Liver (tissue), 9 donors: ENCODE data around the gene UCHL3. TPM values are rescaled to one million over a fixed set of nuclear protein-coding genes. Genes with fewer than 3 reads are reported as not detected.

ENCODE experiments used
- DNase-seq: peaks from one replicate; pipeline ENCODE4 v3.0.0-alpha.2; 2017; ENCODE audit warnings: low spot score
- H3K27ac ChIP-seq, 2 donors: one replicate each; pipeline ENCODE4 v1.7.0; 2013; ENCODE audit warnings: inconsistent platforms in 2 of 2, low read length in 2 of 2, control low read depth in 1 of 2, low read depth in 1 of 2, mild to moderate bottlenecking in 1 of 2
- H3K27me3 ChIP-seq, 4 donors: one replicate each; pipeline versions ENCODE4 v1.6.1 to v1.7.0; 2013; ENCODE audit warnings: low read length in 3 of 4, inconsistent platforms in 1 of 4, mild to moderate bottlenecking in 1 of 4, moderate library complexity in 1 of 4; ENCODE audit not compliant: control insufficient read depth in 4 of 4, insufficient read depth in 4 of 4
- H3K36me3 ChIP-seq, 4 donors: one replicate each; pipeline versions ENCODE4 v1.6.1 to v1.7.0; 2013; ENCODE audit warnings: low read length in 3 of 4, mild to moderate bottlenecking in 3 of 4, low read depth in 1 of 4, moderate library complexity in 1 of 4; ENCODE audit not compliant: control insufficient read depth in 4 of 4, insufficient read depth in 3 of 4
- H3K4me1 ChIP-seq, 4 donors: one replicate each; pipeline versions ENCODE4 v1.6.1 to v1.7.0; 2013; ENCODE audit warnings: low read length in 3 of 4, mild to moderate bottlenecking in 3 of 4, moderate library complexity in 1 of 4; ENCODE audit not compliant: control insufficient read depth in 4 of 4, insufficient read depth in 4 of 4
- H3K4me3 ChIP-seq, 3 donors: one replicate each; pipeline versions ENCODE4 v1.6.1 to v1.7.0; 2013; ENCODE audit warnings: low read length in 3 of 3, control low read depth in 1 of 3, low read depth in 1 of 3, mild to moderate bottlenecking in 1 of 3
- H3K9ac ChIP-seq, 2 donors: one replicate each; pipeline ENCODE4 v1.7.0; 2013; ENCODE audit warnings: low read length in 2 of 2, mild to moderate bottlenecking in 2 of 2, moderate library complexity in 2 of 2, control low read depth in 1 of 2, low read depth in 1 of 2
- H3K9me3 ChIP-seq, 4 donors: one replicate each; pipeline versions ENCODE4 v1.6.1 to v1.7.0; 2013; ENCODE audit warnings: low read length in 3 of 4; ENCODE audit not compliant: control insufficient read depth in 4 of 4
- ATF3 ChIP-seq: IDR thresholded peaks from 2 replicates; pipeline ENCODE4 v1.6.1; 2016; ENCODE audit warnings: antibody characterized with exemption
- FOXA1 ChIP-seq: IDR thresholded peaks from 2 replicates; pipeline ENCODE4 v1.6.1; 2016; ENCODE audit warnings: antibody characterized with exemption
- FOXA2 ChIP-seq: IDR thresholded peaks from 2 replicates; pipeline ENCODE4 v1.6.1; 2016; ENCODE audit warnings: antibody characterized with exemption
- GABPA ChIP-seq, 2 donors: IDR thresholded peaks in 1 of 2; conservative IDR thresholded peaks in 1 of 2; 2 replicates each; pipeline ENCODE4 v1.6.1; 2016; ENCODE audit warnings: antibody characterized with exemption in 2 of 2, mild to moderate bottlenecking in 1 of 2, moderate library complexity in 1 of 2
- HNF4A ChIP-seq, 2 donors: conservative IDR thresholded peaks; 2 replicates each; pipeline ENCODE4 v1.6.1; 2016; ENCODE audit warnings: antibody characterized with exemption in 2 of 2, mild to moderate bottlenecking in 2 of 2
- MAX ChIP-seq: IDR thresholded peaks from 2 replicates; pipeline ENCODE4 v1.6.1; 2016; ENCODE audit warnings: antibody characterized with exemption
- NR2F2 ChIP-seq: IDR thresholded peaks from 2 replicates; pipeline ENCODE4 v1.6.1; 2016; ENCODE audit warnings: antibody characterized with exemption
- RAD21 ChIP-seq, 2 donors: IDR thresholded peaks; 2 replicates each; pipeline ENCODE4 v1.6.1; 2016; ENCODE audit warnings: antibody characterized with exemption in 2 of 2, mild to moderate bottlenecking in 2 of 2
- REST ChIP-seq: IDR thresholded peaks from 2 replicates; pipeline ENCODE4 v1.6.1; 2016; ENCODE audit warnings: antibody characterized with exemption, mild to moderate bottlenecking
- RXRA ChIP-seq, 2 donors: IDR thresholded peaks; 2 replicates each; pipeline ENCODE4 v1.6.1; 2017 to 2018; ENCODE audit warnings: antibody characterized with exemption in 2 of 2, mild to moderate bottlenecking in 1 of 2
- SP1 ChIP-seq: IDR thresholded peaks from 2 replicates; pipeline ENCODE4 v1.6.1; 2018; ENCODE audit warnings: antibody characterized with exemption, mild to moderate bottlenecking
- YY1 ChIP-seq: IDR thresholded peaks from 2 replicates; pipeline ENCODE4 v1.6.1; 2016; ENCODE audit warnings: antibody characterized with exemption, mild to moderate bottlenecking
- ZBTB33 ChIP-seq: IDR thresholded peaks from 2 replicates; pipeline ENCODE4 v1.6.1; 2016; ENCODE audit warnings: antibody characterized with exemption
- WGBS: extraction: QIAGEN DNeasy Blood & Tissue Kit; methylation state at CpG from one replicate; pipeline ENCODE4 v1.1.7; 2013; 5-methylcytosine and 5-hydroxymethylcytosine counted together
- polyA plus RNA-seq, 2 donors: library from polyadenylated mRNA; stranded (reverse) in 1 of 2; unstranded in 1 of 2; fragments of 200-250 nt in 1 of 2; fragments of >200 nt in 1 of 2; fragmentation: Nextera tagmentation in 1 of 2; extraction: Ambion mirVana in 1 of 2; gene quantifications; one replicate each; pipeline versions ENCODE4 v1.2.1 to v1.2.3, GENCODE V29; 2013 to 2015
- total RNA-seq, 2 donors: library from RNA; depleted of rRNA; stranded (reverse); fragments of >200 nt; gene quantifications; one replicate each; pipeline ENCODE4 v1.2.3, GENCODE V29; 2014
- donor health status: healthy.
- donor health status: healthy.
- donor health status: healthy.
- donor health status: healthy.
- donor health status: healthy.

UCHL3 gene
- total and polyA plus RNA-seq, 4 donors = 13.1 to 55.8 (median 19.7) TPM

- no peak for DNase-seq
- H3K4me3 ChIP-seq = no peak overlapping the region
- no peak overlapping the region for H3K9ac ChIP-seq
- H3K9me3 ChIP-seq = no peaks in the 10 kb centered on the region
- no peaks in the 10 kb centered on the region for H3K27me3 ChIP-seq
- H3K4me1 ChIP-seq = no peaks in the 10 kb centered on the region
- no peak overlapping the region for H3K27ac ChIP-seq
- TF ChIP-seq ZBTB33 (no peak), RXRA (IDR thresholded peaks at IDR 0.05) (no peak), REST (no peak), MAX (no peak), FOXA1 (no peak), SP1 (no peak), YY1 (no peak), HNF4A (conservative IDR thresholded peaks at IDR 0.05) (no peak), GABPA (IDR thresholded peaks at IDR 0.05 in 1 of 2, conservative IDR thresholded peaks at IDR 0.05 in 1 of 2) (no peak), RAD21 (IDR thresholded peaks at IDR 0.05) (no peak), ATF3 (no peak)
- H3K36me3 ChIP-seq = no peaks in the 10 kb centered on the region
- WGBS = 0% methylated on average over 1 of the region's 1 CpG
These were observed 68.7 kb downstream of the UCHL3 start for GRCh38 chr13:75618308-75618707.

- H3K9me3 ChIP-seq = no peaks in the 10 kb centered on the region
These were observed 70.4 kb downstream of the UCHL3 start for GRCh38 chr13:75620020-75620419.

More at GRCh38 chr13:75620020-75620419, 70.4 kb downstream of the UCHL3 start:
- WGBS = 83% methylated on average over 1 of the region's 1 CpG
- H3K27ac ChIP-seq = no peak overlapping the region
- no peaks in the 10 kb centered on the region for H3K4me1 ChIP-seq
- H3K36me3 ChIP-seq = no peaks in the 10 kb centered on the region
- H3K27me3 ChIP-seq = no peaks in the 10 kb centered on the region
- no peak overlapping the region for H3K4me3 ChIP-seq
- no peak overlapping the region for H3K9ac ChIP-seq
- DNase-seq = no peak
- TF ChIP-seq HNF4A (conservative IDR thresholded peaks at IDR 0.05) = no peak
- no peak for TF ChIP-seq FOXA2
- no peak for TF ChIP-seq MAX
- no peak for TF ChIP-seq FOXA1
- no peak for TF ChIP-seq NR2F2
- TF ChIP-seq ATF3 = no peak
- TF ChIP-seq SP1 = no peak
